Uterus (tissue), 4 donors: Measurements from ENCODE around the gene IL17B. TPM values are rescaled to one million over a fixed set of nuclear protein-coding genes. Genes with fewer than 3 reads are reported as not detected.

Experiments used
- DNase-seq, 2 donors: peaks; one replicate each; pipeline ENCODE4 v3.0.0-alpha.2; 2019 to 2020
- H3K27ac ChIP-seq, 2 donors: fragments of 200-600 bp; sonication (generic); 1 replicate in 1 of 2; 2 replicates in 1 of 2; pipeline ENCODE4 v1.5.1; 2016 to 2018
- H3K27me3 ChIP-seq, 2 donors: fragments of 200-600 bp; sonication (generic); one replicate each; pipeline ENCODE4 v1.5.1; 2018 to 2019; ENCODE audit warnings: control low read depth in 1 of 2
- H3K36me3 ChIP-seq, 2 donors: fragments of 200-600 bp; sonication (generic); one replicate each; pipeline ENCODE4 v1.5.1; 2019; ENCODE audit warnings: control low read depth in 1 of 2
- H3K4me1 ChIP-seq, 2 donors: fragments of 200-600 bp; sonication (generic); one replicate each; pipeline ENCODE4 v1.5.1; 2018 to 2019; ENCODE audit warnings: control low read depth in 1 of 2
- H3K4me3 ChIP-seq, 2 donors: fragments of 200-600 bp; sonication (generic); 1 replicate in 1 of 2; 2 replicates in 1 of 2; pipeline ENCODE4 v1.5.1; 2018 to 2019; ENCODE audit warnings: mild to moderate bottlenecking in 1 of 2
- H3K9me3 ChIP-seq, 2 donors: fragments of 200-600 bp; sonication (generic); one replicate each; pipeline ENCODE4 v1.5.1; 2019; ENCODE audit warnings: control low read depth in 1 of 2
- POLR2A ChIP-seq, 2 donors: fragments of 450-650 bp; IDR thresholded peaks; one replicate each; pipeline ENCODE4 v1.6.1; 2016; ENCODE audit warnings: antibody characterized with exemption in 2 of 2, mild to moderate bottlenecking in 1 of 2, moderate library complexity in 1 of 2
- intact Hi-C: fragments of 100-400 bp; cut with DNase I; formaldehyde crosslinking; loops from one replicate; pipeline ENCODE4 v1.15.1; 2023; ENCODE audit warnings: low total_unique reads
- microRNA counts, 2 donors: library from miRNA; unstranded; fragments of <30 nt; microRNA quantifications; one replicate each; lab custom pipeline; 2016 to 2017
- total RNA-seq, 4 donors: library from RNA; depleted of rRNA in 3 of 4; stranded (reverse); fragments of >200 nt in 3 of 4; gene quantifications; one replicate each; pipeline versions ENCODE4 v1.1.0 to v1.2.4, GENCODE V29; 2014 to 2023
- TF ChIP-seq, protein P1 (sequence below), 4 experiments: fragments of 200-600 bp in 2 of 4; fragments of 450-650 bp in 2 of 4; sonication (generic) in 2 of 4; IDR thresholded peaks; one replicate each; pipeline ENCODE4 v1.5.1; 2016 to 2019; ENCODE audit warnings: antibody characterized with exemption in 4 of 4, mild to moderate bottlenecking in 2 of 4, moderate library complexity in 1 of 4
- donor health status: DM: yes; HTN: yes; CAD: no.

IL17B gene
- total RNA-seq, 4 donors from 2014 or later = 1.6 to 2.3 TPM; not detected in 2

DNA sequence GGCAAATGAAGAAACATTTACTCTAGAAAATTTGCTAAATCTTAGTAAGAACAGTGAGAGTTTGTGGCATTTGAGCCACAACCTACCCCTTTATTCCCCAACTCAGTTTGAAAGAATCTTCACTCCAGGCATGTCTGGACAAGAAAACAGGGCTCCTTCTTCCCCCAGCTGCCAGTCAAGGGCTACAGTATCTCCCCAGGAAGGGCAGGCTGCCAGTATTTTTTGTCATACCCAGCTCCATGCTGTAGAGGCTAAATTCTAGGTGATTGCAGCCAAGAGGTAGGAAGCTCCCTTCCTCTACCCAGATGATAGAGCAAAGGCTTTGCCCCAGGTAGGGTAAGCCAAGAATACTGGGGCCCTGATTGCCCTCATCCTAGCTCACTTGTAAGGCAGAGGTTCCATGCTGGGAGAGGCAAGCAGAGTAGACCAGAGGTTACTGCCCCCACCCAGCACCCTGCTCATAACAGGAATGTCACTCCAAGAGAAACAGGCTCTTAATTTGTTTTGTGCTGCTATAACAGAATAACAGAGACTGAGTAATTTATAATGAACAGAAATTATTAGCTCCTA lies 53.8 kb downstream of the IL17B start:
- intact Hi-C loops = no loop called here
- no peaks in the 10 kb centered on the region for H3K36me3 ChIP-seq
- no peaks in the 10 kb centered on the region for H3K4me1 ChIP-seq
- H3K4me3 ChIP-seq = no peak overlapping the region
- TF ChIP-seq POLR2A (IDR thresholded peaks at IDR 0.05) = no peak
- TF ChIP-seq, protein P1, sequence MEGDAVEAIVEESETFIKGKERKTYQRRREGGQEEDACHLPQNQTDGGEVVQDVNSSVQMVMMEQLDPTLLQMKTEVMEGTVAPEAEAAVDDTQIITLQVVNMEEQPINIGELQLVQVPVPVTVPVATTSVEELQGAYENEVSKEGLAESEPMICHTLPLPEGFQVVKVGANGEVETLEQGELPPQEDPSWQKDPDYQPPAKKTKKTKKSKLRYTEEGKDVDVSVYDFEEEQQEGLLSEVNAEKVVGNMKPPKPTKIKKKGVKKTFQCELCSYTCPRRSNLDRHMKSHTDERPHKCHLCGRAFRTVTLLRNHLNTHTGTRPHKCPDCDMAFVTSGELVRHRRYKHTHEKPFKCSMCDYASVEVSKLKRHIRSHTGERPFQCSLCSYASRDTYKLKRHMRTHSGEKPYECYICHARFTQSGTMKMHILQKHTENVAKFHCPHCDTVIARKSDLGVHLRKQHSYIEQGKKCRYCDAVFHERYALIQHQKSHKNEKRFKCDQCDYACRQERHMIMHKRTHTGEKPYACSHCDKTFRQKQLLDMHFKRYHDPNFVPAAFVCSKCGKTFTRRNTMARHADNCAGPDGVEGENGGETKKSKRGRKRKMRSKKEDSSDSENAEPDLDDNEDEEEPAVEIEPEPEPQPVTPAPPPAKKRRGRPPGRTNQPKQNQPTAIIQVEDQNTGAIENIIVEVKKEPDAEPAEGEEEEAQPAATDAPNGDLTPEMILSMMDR (IDR thresholded peaks at IDR 0.05) = no peak
- no peak overlapping the region for H3K27ac ChIP-seq
- H3K27me3 ChIP-seq = no peaks in the 10 kb centered on the region
- H3K9me3 ChIP-seq = no peaks in the 10 kb centered on the region
- no peak for DNase-seq

DNA sequence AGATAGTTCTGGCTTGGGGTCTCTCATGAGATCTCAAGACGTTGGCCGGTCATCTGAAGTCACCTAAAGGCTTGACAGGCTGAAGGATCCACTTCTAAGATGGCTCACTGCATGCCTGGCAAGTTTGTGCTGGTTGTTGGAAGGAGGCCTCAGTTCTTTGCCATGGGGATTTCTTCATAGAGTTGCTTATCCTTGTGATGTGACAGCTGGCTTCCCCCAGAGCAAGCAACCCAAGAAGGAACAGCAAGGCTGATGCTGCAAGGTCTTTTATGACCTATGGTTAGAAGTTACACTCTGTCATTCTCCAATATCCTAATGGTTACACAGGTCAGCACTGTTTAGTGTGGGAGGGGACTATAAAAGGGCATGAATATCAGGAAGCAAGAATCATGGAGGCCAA lies 54.5 kb downstream of the IL17B start:
- peak overlapping the region in 1 of 2 donors; percentile 77 for H3K27ac ChIP-seq
- no peak for TF ChIP-seq POLR2A (IDR thresholded peaks at IDR 0.05)
- TF ChIP-seq, protein P1 (IDR thresholded peaks at IDR 0.05) = no peak
- intact Hi-C loops = no loop called here

More for the DNA sequence above, 54.5 kb downstream of the IL17B start:
- Histone ChIP-seq H3K27me3 (no peaks in the 10 kb centered on the region), H3K4me3 (no peak overlapping the region), H3K4me1 (no peaks in the 10 kb centered on the region), H3K9me3 (no peaks in the 10 kb centered on the region), H3K36me3 (no peaks in the 10 kb centered on the region)
- no peak for DNase-seq

MicroRNAs within 50 kb of the gene (microRNA counts, 767-probe panel; counts per million panel counts)
- 9,168 to 10,545 counts per million in 2 donors for microRNA hsa-miR-143-3p (lab: Ali Mortazavi, UCI)

Other genes starting within 250 kb of the IL17B start
- gene ABLIM3, start 237.8 kb downstream of the IL17B start, total RNA-seq = 10 to 100 TPM in 2 of 4 donors, 1 to 10 TPM in 2; 2.6 to 49.5 (median 6.9) TPM
- gene AFAP1L1, start 107.4 kb downstream of the IL17B start, total RNA-seq = 10 to 100 TPM in 3 of 4 donors, 1 to 10 TPM in 1; 5.3 to 26.9 (median 24.6) TPM
- gene GRPEL2, start 33.8 kb downstream of the IL17B start, total RNA-seq = 10 to 100 TPM; 13.5 to 27.0 (median 22.6) TPM
- gene PCYOX1L, start 21.2 kb downstream of the IL17B start, total RNA-seq = 1 to 10 TPM in 3 of 4 donors, under 1 TPM in 1; 0.59 to 8.6 (median 5.9) TPM
- gene CSNK1A1, start 172.1 kb upstream of the IL17B start, total RNA-seq = 100 to 1,000 TPM; 101 to 326 (median 205) TPM
- gene ARHGEF37, start 202.2 kb upstream of the IL17B start, total RNA-seq = 10 to 100 TPM in 1 of 4 donors, 1 to 10 TPM in 3; 4.6 to 10.4 (median 7.9) TPM